Activated CD4-positive, alpha-beta T cell treated with anti-CD3 and anti-CD28 coated beads, Interleukin-2, amount 50 U/mL, for 16 hours (primary cell): ENCODE data around the gene AFP.

Source experiments
- DNase-seq: peaks from one replicate; pipeline ENCODE4 v3.0.0-alpha.2; 2020

The AFP gene

GRCh38 chr4:73415807-73416238 lies 20.2 kb upstream of the AFP start:
- DNase-seq, result no peak

GRCh38 chr4:73416423-73417087 lies 19.5 kb upstream of the AFP start:
- DNase-seq, result no peak

GRCh38 chr4:73417342-73417741 lies 18.7 kb upstream of the AFP start:
- DNase-seq, result no peak

GRCh38 chr4:73417973-73418372 lies 18.0 kb upstream of the AFP start:
- no peak for DNase-seq

- no peak for DNase-seq
Observed at GRCh38 chr4:73418677-73419076, 17.3 kb upstream of the AFP start.

DNA sequence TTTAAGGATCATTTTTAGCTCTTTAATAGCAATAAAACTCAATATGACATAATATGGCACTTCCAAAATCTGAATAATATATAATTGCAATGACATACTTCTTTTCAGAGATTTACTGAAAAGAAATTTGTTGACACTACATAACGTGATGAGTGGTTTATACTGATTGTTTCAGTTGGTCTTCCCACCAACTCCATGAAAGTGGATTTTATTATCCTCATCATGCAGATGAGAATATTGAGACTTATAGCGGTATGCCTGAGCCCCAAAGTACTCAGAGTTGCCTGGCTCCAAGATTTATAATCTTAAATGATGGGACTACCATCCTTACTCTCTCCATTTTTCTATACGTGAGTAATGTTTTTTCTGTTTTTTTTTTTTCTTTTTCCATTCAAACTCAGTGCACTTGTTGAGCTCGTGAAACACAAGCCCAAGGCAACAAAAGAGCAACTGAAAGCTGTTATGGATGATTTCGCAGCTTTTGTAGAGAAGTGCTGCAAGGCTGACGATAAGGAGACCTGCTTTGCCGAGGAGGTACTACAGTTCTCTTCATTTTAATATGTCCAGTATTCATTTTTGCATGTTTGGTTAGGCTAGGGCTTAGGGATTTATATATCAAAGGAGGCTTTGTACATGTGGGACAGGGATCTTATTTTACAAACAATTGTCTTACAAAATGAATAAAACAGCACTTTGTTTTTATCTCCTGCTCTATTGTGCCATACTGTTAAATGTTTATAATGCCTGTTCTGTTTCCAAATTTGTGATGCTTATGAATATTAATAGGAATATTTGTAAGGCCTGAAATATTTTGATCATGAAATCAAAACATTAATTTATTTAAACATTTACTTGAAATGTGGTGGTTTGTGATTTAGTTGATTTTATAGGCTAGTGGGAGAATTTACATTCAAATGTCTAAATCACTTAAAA lies 16.6 kb upstream of the AFP start:
- DNase-seq, result no peak

GRCh38 chr4:73420615-73421014 lies 15.4 kb upstream of the AFP start:
- DNase-seq, result no peak

- no peak for DNase-seq
Observed at GRCh38 chr4:73421708-73422457, 14.1 kb upstream of the AFP start.

DNA sequence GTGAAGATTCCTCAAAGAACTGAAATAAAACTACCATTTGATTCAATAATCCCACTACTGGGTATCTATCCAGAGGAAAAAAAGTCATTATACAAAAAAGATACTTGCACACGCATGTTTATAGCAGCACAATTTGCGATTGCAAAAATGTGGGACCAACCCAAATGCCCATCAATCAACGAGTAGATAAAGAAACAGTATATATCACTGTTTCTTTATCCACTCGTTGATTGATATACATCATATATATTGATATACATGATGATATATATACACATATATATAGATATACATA lies 13.6 kb upstream of the AFP start:
- no peak for DNase-seq

GRCh38 chr4:73423184-73423583 lies 12.8 kb upstream of the AFP start:
- no peak for DNase-seq

DNA sequence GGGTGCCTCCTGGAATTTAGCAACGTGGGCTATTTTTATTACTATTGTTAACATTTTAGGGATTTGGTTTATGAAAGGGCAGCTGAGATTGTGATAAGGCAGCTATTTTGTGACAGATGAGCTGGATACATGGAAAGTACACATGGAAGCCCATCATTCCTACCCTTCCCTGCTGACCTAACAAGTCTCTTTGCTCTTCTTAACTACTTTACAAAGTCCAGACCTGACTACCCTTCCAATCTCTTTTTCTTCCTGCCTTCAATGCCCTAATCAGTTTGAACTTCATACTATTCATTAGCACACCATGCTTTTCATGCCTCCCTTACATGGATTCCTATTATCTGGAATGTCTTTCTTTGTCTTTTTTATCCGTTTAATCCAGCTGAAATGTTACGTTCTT lies 9.4 kb upstream of the AFP start:
- DNase-seq, result no peak

GRCh38 chr4:73429118-73429517 lies 6.9 kb upstream of the AFP start:
- no peak for DNase-seq

DNA sequence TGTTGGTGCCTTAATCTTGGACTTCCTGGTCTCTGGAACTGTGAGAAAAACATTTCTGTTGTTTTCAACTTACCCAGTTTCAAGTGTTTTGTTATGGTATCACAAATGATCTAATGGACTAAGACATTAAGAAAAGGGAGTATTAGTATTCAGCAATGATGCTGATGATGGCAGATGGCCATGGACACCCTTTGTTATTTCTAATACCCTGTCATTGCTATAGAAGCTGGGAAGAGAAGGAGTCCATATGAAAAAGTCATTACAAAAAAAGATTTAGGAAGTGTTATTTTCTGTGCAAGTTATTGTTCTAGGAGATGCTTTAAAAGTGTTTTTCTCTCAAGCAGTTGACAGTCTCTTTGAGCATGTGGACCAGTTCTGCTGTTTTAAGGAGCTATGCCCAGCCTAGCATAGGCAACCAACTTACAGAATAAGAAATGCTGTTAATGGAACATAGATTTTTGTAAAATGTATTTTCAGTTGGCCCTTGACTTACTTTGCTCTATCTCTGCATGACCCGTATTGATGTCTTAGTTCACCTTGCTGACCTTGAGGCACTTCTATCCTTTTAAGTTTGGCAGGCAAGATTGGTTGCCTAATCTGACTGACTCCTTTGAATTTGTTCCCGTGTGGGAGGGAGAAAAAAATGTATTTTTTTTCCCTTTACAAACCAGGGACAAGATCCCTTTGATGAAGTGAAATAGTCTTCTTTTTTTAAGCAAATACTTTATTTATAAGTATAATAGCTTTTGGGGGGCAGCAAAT lies 6.0 kb upstream of the AFP start:
- DNase-seq, result no peak

DNA sequence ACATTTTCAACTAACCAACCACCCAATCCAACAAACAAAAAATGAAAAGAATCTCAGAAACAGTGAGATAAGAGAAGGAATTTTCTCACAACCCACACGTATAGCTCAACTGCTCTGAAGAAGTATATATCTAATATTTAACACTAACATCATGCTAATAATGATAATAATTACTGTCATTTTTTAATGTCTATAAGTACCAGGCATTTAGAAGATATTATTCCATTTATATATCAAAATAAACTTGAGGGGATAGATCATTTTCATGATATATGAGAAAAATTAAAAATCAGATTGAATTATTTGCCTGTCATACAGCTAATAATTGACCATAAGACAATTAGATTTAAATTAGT lies 4.2 kb upstream of the AFP start:
- no peak for DNase-seq

DNA sequence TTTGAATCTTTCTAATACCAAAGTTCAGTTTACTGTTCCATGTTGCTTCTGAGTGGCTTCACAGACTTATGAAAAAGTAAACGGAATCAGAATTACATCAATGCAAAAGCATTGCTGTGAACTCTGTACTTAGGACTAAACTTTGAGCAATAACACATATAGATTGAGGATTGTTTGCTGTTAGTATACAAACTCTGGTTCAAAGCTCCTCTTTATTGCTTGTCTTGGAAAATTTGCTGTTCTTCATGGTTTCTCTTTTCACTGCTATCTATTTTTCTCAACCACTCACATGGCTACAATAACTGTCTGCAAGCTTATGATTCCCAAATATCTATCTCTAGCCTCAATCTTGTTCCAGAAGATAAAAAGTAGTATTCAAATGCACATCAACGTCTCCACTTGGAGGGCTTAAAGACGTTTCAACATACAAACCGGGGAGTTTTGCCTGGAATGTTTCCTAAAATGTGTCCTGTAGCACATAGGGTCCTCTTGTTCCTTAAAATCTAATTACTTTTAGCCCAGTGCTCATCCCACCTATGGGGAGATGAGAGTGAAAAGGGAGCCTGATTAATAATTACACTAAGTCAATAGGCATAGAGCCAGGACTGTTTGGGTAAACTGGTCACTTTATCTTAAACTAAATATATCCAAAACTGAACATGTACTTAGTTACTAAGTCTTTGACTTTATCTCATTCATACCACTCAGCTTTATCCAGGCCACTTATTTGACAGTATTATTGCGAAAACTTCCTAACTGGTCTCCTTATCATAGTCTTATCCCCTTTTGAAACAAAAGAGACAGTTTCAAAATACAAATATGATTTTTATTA lies 3.6 kb upstream of the AFP start:
- DNase-seq, result no peak

DNA sequence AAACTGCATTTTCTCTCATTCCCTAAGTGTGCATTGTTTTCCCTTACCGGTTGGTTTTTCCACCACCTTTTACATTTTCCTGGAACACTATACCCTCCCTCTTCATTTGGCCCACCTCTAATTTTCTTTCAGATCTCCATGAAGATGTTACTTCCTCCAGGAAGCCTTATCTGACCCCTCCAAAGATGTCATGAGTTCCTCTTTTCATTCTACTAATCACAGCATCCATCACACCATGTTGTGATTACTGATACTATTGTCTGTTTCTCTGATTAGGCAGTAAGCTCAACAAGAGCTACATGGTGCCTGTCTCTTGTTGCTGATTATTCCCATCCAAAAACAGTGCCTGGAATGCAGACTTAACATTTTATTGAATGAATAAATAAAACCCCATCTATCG lies 2.9 kb upstream of the AFP start:
- DNase-seq, result no peak

DNA sequence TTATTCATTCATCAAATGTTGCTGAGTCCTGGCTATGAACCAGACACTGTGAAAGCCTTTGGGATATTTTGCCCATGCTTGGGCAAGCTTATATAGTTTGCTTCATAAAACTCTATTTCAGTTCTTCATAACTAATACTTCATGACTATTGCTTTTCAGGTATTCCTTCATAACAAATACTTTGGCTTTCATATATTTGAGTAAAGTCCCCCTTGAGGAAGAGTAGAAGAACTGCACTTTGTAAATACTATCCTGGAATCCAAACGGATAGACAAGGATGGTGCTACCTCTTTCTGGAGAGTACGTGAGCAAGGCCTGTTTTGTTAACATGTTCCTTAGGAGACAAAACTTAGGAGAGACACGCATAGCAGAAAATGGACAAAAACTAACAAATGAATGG lies 1.7 kb upstream of the AFP start:
- DNase-seq, result no peak

- no peak for DNase-seq
Observed at GRCh38 chr4:73436674-73437557, 895 bp downstream of the AFP start.

DNA sequence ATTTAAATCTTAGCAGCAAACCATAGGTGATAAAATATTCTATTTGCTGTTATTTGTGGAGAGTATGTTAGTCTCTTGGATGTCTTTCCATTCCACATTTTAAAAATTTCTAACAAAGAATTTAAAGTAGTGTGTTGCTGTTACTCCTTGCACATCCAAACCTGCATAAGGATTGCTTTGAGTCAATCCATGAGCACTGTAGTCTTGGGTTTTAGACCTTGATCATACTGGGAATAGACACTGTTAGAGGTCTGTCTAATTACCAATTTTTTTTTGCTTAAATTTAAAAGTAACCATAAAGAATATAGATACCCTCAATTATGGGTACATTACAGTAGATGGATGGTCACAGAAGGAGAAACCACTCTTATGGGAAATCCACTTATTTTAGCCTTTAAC lies 1.5 kb downstream of the AFP start:
- DNase-seq, result no peak

DNA sequence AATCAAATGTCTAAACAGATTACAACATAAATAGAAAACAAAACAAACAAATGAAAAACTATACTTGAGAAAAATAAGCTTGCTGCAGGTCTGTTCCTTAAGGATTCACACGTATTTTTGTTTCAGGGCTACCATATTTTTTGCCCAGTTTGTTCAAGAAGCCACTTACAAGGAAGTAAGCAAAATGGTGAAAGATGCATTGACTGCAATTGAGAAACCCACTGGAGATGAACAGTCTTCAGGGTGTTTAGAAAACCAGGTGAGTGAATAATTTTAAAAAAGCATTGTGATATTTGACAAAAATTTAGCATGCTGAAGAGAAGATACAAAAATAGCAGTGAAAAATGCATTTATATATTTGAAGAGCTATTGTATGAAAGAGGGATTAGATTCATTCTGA lies 2.0 kb downstream of the AFP start:
- no peak for DNase-seq

- DNase-seq, result no peak
Observed at GRCh38 chr4:73438582-73439215, 2.7 kb downstream of the AFP start.
